ENCODE measurements around the gene ZNFX1. TPM values are rescaled to one million over a fixed set of nuclear protein-coding genes. Genes with fewer than 3 reads are reported as not detected.

ZNFX1 gene
- total RNA-seq, 3 donors from 2014 or later: 33.6 to 36.4 (median 35.5) TPM

GRCh38 chr20:49248301-49248700 is 29.6 kb downstream of the ZNFX1 start:
- no peak for TF ChIP-seq CTCF (IDR thresholded peaks at IDR 0.05)
- intact Hi-C loops (cut with DNase I, micrococcal nuclease): no loop called here
- DNase-seq (no peak), ATAC-seq (no peak)
- no peak overlapping the region for H3K4me3 ChIP-seq
- H3K9me3 ChIP-seq: no peaks in the 10 kb centered on the region
- H3K4me1 ChIP-seq (ENCODE audit: low read depth): peaks cover 2% of the 10 kb centered on the region
- H3K36me3 ChIP-seq (ENCODE audit: low read depth): peaks cover 22% of the 10 kb centered on the region

- intact Hi-C loops (cut with DNase I, micrococcal nuclease): no loop called here
- H3K4me3 ChIP-seq: no peak overlapping the region
- no peak for TF ChIP-seq CTCF (IDR thresholded peaks at IDR 0.05)
- no peak for DNase-seq
- H3K4me1 ChIP-seq (ENCODE audit: low read depth): peaks cover 2% of the 10 kb centered on the region
- ATAC-seq: no peak
- no peaks in the 10 kb centered on the region for H3K9me3 ChIP-seq
- H3K36me3 ChIP-seq (ENCODE audit: low read depth): peaks cover 26% of the 10 kb centered on the region
Measured at GRCh38 chr20:49247792-49248191, 30.1 kb downstream of the ZNFX1 start.

- H3K36me3 ChIP-seq (ENCODE audit: low read depth): peaks cover 26% of the 10 kb centered on the region
- no peak for DNase-seq
- no peaks in the 10 kb centered on the region for H3K9me3 ChIP-seq
- H3K4me3 ChIP-seq: no peak overlapping the region
- intact Hi-C loops (cut with DNase I, micrococcal nuclease): no loop called here
- ATAC-seq: no peak
- H3K4me1 ChIP-seq (ENCODE audit: low read depth): peaks cover 2% of the 10 kb centered on the region
- TF ChIP-seq CTCF (IDR thresholded peaks at IDR 0.05): no peak
Measured at GRCh38 chr20:49247169-49247723, 30.6 kb downstream of the ZNFX1 start.

- H3K4me1 ChIP-seq (ENCODE audit: low read depth): peaks cover 2% of the 10 kb centered on the region
- peak; percentile 30 for TF ChIP-seq CTCF (IDR thresholded peaks at IDR 0.05)
- peak in 1 of 3 donors; percentile 27 for DNase-seq
- intact Hi-C loops (cut with DNase I, micrococcal nuclease): no loop called here
- peaks cover 30% of the 10 kb centered on the region for H3K36me3 ChIP-seq (ENCODE audit: low read depth)
- ATAC-seq: peak; percentile 81
- no peak overlapping the region for H3K4me3 ChIP-seq
- no peaks in the 10 kb centered on the region for H3K9me3 ChIP-seq
Measured at GRCh38 chr20:49245921-49246740, 31.7 kb downstream of the ZNFX1 start.

- no peaks in the 10 kb centered on the region for H3K9me3 ChIP-seq
- intact Hi-C loops (cut with DNase I, micrococcal nuclease): no loop called here
- TF ChIP-seq CTCF (IDR thresholded peaks at IDR 0.05): no peak
- DNase-seq: no peak
- ATAC-seq: peak; percentile 51
- no peaks in the 10 kb centered on the region for H3K4me1 ChIP-seq (ENCODE audit: low read depth)
- H3K36me3 ChIP-seq (ENCODE audit: low read depth): peaks cover 26% of the 10 kb centered on the region
- H3K4me3 ChIP-seq: no peak overlapping the region
Measured at GRCh38 chr20:49237531-49237930, 40.3 kb downstream of the ZNFX1 start.
